ENCODE data around the gene TRIM32. TPM values are rescaled to one million over a fixed set of nuclear protein-coding genes. Genes with fewer than 3 reads are reported as not detected.

The TRIM32 gene
- polyA plus RNA-seq, 2 of the 4 experiments (the other 2 are of a cell fraction), result 17.6 to 23.8 TPM

DNA sequence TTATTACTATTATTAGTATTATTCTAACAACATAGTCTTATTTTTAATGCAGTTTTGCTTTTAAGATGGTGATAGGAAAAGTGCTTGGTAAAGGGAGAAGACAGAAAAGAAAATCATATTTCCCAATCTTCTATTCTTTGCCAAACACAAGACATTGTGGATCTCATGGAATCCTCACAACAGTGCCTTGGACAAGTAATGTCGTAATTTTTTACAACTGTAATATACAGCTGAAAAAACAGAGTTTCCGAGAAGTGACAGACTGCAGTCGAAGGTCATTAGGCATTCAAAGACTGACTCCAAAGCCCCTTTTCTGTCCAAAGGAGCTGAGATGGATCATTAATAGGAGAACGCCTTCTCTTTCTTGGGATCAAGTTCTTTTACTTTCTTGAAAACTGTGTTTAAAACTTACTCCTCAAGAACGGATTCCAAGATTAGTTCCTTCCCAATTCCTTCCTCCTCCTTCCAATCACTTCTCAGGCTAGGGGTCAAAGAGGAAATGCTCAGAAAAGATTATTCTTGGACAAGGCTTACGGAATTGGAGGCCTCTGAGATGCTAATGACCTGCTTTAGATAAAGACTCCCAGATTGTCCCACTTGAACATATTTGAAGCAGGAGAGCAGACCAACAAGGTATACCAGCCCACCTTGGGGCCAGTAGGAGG lies 24.3 kb upstream of the TRIM32 start:
- 92% methylated on average over 6 of the region's 6 CpGs for WGBS (ENCODE audit: missing lambda C conversion rate)
- CTCF ChIA-PET, result interaction anchor here (0.9 to 1.9 kb wide), 7 partner anchors 9 to 1079 kb away, joined by 3 to 13 read pairs (median 5); no protein-coding TSS in a partner anchor
- FAIRE-seq, result no peak

DNA sequence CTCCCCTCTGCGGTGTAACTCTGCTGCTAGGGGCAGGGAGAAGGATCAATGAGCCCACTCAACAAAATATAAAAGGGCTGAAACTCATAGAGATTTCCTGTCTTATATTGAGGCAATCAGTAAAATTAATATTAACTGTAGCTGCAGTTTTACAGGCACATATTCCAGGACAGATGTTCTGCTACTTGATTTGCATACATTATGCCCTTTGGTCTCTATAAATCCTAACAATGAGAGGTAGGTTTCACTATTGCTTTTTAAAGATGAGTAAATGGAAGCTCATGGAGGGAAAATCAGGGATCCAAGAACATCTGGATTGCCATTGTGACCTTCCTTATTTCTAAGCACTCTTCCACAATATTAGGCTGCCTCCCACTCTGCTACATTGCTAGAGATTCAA lies 23.5 kb upstream of the TRIM32 start:
- ChIA-PET CTCF (interaction anchor here (0.6 to 1.6 kb wide), 3 partner anchors 8 to 74 kb away, joined by 3 to 5 read pairs (median 3); no protein-coding TSS in a partner anchor), POLR2A (no interaction called here)
- Histone ChIP-seq H3K9me3 (no peaks in the 10 kb centered on the region), H3K4me1 (peaks cover 19% of the 10 kb centered on the region), H3K4me2 (no peak overlapping the region), H3K27ac (no peak overlapping the region), H3K4me3 (no peak overlapping the region)
- no peak for DNase-seq (ENCODE audit: low read depth in 1 of 2, low spot score in 1 of 2)
- WGBS (ENCODE audit: missing lambda C conversion rate), result 92% methylated on average over 1 of the region's 1 CpG
- no peak for FAIRE-seq
- ATAC-seq, result no peak
- TF ChIP-seq SREBF2 (IDR thresholded peaks at IDR 0.05) (no peak), HEYL (CRISPR knock-in tag; IDR thresholded peaks at IDR 0.05) (no peak)
- TF ChIP-seq, protein P1, sequence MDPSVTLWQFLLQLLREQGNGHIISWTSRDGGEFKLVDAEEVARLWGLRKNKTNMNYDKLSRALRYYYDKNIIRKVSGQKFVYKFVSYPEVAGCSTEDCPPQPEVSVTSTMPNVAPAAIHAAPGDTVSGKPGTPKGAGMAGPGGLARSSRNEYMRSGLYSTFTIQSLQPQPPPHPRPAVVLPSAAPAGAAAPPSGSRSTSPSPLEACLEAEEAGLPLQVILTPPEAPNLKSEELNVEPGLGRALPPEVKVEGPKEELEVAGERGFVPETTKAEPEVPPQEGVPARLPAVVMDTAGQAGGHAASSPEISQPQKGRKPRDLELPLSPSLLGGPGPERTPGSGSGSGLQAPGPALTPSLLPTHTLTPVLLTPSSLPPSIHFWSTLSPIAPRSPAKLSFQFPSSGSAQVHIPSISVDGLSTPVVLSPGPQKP (IDR thresholded peaks at IDR 0.05; ENCODE audit: low read depth, low read length), result no peak

More for the DNA sequence above, 24.3 kb upstream of the TRIM32 start:
- Histone ChIP-seq H3K4me1 (peaks cover 19% of the 10 kb centered on the region), H3K27ac (no peak overlapping the region), H3K9me3 (no peaks in the 10 kb centered on the region), H3K4me2 (no peak overlapping the region), H3K4me3 (no peak overlapping the region)
- TF ChIP-seq RFX5 (IDR thresholded peaks at IDR 0.05), result no peak
- no peak for TF ChIP-seq NFE2L2 (conservative IDR thresholded peaks at IDR 0.05; ENCODE audit: low read length)
- no peak for TF ChIP-seq FOXS1 (CRISPR knock-in tag; IDR thresholded peaks at IDR 0.05)
- TF ChIP-seq ZC3H11A (IDR thresholded peaks at IDR 0.05), result no peak
- TF ChIP-seq POLR2A (IDR thresholded peaks at IDR 0.05; ENCODE audit: low read length), result no peak
- TF ChIP-seq, protein P2, sequence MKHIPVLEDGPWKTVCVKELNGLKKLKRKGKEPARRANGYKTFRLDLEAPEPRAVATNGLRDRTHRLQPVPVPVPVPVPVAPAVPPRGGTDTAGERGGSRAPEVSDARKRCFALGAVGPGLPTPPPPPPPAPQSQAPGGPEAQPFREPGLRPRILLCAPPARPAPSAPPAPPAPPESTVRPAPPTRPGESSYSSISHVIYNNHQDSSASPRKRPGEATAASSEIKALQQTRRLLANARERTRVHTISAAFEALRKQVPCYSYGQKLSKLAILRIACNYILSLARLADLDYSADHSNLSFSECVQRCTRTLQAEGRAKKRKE (CRISPR knock-in tag; IDR thresholded peaks at IDR 0.05; ENCODE audit: low read depth), result no peak
- no peak for TF ChIP-seq KDM5A (IDR thresholded peaks at IDR 0.05)
- POLR2A ChIA-PET, result no interaction called here
- DNase-seq (ENCODE audit: low read depth in 1 of 2, low spot score in 1 of 2), result no peak
- ATAC-seq, result no peak

DNA sequence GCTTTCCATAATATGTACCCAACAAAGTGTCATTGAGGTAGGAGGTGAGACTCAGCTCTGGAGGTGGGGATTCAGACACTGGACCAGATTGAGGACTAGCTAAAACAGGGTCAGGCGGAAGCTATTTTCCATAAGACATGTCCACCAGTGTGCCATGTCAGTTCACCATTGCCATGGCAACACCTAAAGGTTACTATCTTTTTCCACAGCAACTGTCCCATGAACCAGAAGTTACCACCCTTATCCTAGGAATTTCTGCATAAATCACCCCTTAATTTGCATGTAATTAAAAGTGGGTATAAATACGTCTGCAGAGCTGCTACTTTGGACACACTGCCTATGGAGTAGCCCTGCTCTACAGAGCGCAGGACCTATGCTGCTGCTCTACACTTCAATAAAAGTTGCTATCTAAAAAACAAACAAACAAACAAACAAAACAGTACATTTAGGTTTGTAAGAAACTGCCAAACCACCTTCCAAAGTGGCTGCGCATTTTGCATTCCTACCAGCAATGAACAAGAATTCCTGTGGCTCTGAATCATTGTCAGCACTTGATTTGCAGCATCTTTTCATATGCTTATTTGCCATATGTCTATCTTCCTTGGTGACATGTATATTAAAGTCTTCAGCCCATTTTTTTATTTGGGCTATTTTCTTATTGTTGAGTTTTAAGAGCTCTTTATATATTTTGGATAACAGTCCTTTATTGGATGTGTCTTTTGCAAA lies 18.0 kb upstream of the TRIM32 start:
- DNase-seq (ENCODE audit: low read depth in 1 of 2, low spot score in 1 of 2), result no peak
- Histone ChIP-seq H3K9me3 (no peaks in the 10 kb centered on the region), H3K4me3 (no peak overlapping the region), H3K27ac (no peak overlapping the region), H3K4me1 (0 out of 3 replicates have a peak, but pooled peaks cover under 1% of the 10 kb centered on the region), H3K4me2 (no peak overlapping the region)
- POLR2A ChIA-PET, result no interaction called here
- TF ChIP-seq ZSCAN20 (CRISPR knock-in tag; IDR thresholded peaks at IDR 0.05), result no peak
- no peak for TF ChIP-seq GATA3 (IDR thresholded peaks at IDR 0.05; ENCODE audit: borderline replicate concordance)
- 93% methylated on average over 4 of the region's 4 CpGs for WGBS (ENCODE audit: missing lambda C conversion rate)
- CTCF ChIA-PET, result interaction anchor here (1.2 to 2.3 kb wide), 3 partner anchors 8 to 1076 kb away, joined by 3 to 9 read pairs (median 4); no protein-coding TSS in a partner anchor
- no peak for FAIRE-seq
- no peak for ATAC-seq

DNA sequence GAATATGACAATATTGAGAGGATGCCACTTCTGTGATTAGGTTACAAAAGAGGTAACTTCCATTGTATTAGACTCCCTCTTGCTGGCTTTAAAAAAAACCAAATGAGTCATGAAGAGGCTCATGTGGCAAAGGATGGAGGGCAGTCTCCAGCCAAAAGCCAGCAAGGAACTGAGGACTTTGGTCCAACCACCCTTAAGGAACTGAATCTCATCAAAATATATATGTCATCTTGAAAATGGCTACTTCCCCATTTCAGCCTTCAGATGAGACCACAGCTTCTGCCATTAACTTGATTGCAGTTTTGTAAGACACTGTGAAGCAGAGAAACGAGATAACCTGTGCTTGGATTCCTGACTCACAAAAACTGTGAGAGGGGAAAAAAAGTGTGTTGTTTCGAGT lies 15.5 kb upstream of the TRIM32 start:
- Histone ChIP-seq H3K4me3 (no peak overlapping the region), H3K4me1 (0 out of 3 replicates have a peak, but pooled peaks cover 3% of the 10 kb centered on the region), H3K4me2 (no peak overlapping the region), H3K9me3 (no peaks in the 10 kb centered on the region), H3K27ac (no peak overlapping the region)
- TF ChIP-seq HOXA7 (CRISPR knock-in tag; IDR thresholded peaks at IDR 0.05), result no peak
- FAIRE-seq, result no peak
- POLR2A ChIA-PET, result no interaction called here
- whole genome bisulfite sequencing (ENCODE audit: missing lambda C conversion rate), result 44% methylated on average over 2 of the region's 2 CpGs
- DNase-seq (ENCODE audit: low read depth in 1 of 2, low spot score in 1 of 2), result no peak
- ATAC-seq, result no peak
- CTCF ChIA-PET, result no interaction called here

DNA sequence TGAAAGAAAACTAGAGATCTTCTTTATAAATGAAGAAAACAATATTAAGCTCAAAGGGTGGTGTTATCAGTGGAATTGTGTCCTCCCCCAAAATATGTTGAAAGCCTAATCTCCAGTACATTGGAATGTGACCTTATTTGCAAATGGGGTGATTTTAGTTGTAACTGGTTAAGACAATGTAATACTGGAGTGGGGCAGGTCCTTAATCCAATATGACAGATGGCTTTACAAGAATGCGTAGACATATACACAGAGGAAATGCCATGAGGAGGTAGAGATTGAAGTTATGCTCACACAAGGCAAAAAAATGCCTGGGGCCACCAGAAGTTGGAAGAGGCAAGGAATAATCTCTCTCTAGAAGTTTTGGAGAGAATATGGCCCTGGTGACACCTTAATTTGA lies 13.7 kb upstream of the TRIM32 start:
- DNase-seq (ENCODE audit: low read depth in 1 of 2, low spot score in 1 of 2) (no peak), ATAC-seq (no peak), FAIRE-seq (no peak)
- Histone ChIP-seq H3K4me2 (no peak overlapping the region), H3K4me1 (0 out of 3 replicates have a peak, but pooled peaks cover 3% of the 10 kb centered on the region), H3K9me3 (no peaks in the 10 kb centered on the region), H3K4me3 (no peak overlapping the region), H3K27ac (no peak overlapping the region)
- CTCF ChIA-PET, result interaction anchor here (1.0 to 2.6 kb wide), 3 partner anchors 12 to 1082 kb away, joined by 3 to 10 read pairs (median 3); no protein-coding TSS in a partner anchor
- TF ChIP-seq, protein P3, sequence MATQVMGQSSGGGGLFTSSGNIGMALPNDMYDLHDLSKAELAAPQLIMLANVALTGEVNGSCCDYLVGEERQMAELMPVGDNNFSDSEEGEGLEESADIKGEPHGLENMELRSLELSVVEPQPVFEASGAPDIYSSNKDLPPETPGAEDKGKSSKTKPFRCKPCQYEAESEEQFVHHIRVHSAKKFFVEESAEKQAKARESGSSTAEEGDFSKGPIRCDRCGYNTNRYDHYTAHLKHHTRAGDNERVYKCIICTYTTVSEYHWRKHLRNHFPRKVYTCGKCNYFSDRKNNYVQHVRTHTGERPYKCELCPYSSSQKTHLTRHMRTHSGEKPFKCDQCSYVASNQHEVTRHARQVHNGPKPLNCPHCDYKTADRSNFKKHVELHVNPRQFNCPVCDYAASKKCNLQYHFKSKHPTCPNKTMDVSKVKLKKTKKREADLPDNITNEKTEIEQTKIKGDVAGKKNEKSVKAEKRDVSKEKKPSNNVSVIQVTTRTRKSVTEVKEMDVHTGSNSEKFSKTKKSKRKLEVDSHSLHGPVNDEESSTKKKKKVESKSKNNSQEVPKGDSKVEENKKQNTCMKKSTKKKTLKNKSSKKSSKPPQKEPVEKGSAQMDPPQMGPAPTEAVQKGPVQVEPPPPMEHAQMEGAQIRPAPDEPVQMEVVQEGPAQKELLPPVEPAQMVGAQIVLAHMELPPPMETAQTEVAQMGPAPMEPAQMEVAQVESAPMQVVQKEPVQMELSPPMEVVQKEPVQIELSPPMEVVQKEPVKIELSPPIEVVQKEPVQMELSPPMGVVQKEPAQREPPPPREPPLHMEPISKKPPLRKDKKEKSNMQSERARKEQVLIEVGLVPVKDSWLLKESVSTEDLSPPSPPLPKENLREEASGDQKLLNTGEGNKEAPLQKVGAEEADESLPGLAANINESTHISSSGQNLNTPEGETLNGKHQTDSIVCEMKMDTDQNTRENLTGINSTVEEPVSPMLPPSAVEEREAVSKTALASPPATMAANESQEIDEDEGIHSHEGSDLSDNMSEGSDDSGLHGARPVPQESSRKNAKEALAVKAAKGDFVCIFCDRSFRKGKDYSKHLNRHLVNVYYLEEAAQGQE (IDR thresholded peaks at IDR 0.05), result no peak
- TF ChIP-seq, protein P4, sequence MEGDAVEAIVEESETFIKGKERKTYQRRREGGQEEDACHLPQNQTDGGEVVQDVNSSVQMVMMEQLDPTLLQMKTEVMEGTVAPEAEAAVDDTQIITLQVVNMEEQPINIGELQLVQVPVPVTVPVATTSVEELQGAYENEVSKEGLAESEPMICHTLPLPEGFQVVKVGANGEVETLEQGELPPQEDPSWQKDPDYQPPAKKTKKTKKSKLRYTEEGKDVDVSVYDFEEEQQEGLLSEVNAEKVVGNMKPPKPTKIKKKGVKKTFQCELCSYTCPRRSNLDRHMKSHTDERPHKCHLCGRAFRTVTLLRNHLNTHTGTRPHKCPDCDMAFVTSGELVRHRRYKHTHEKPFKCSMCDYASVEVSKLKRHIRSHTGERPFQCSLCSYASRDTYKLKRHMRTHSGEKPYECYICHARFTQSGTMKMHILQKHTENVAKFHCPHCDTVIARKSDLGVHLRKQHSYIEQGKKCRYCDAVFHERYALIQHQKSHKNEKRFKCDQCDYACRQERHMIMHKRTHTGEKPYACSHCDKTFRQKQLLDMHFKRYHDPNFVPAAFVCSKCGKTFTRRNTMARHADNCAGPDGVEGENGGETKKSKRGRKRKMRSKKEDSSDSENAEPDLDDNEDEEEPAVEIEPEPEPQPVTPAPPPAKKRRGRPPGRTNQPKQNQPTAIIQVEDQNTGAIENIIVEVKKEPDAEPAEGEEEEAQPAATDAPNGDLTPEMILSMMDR (IDR thresholded peaks at IDR 0.05), result no peak
- POLR2A ChIA-PET, result no interaction called here
- WGBS (ENCODE audit: missing lambda C conversion rate), result 92% methylated on average over 1 of the region's 1 CpG
